HG02938 (cell line): Measurements from ENCODE around the gene GPHN.

Source experiments
- ATAC-seq: cut with Tn5 transposase; IDR thresholded peaks from one replicate; pipeline ENCODE4 v1.9.1; 2021; ENCODE audit warnings: mild to moderate bottlenecking, moderate library complexity; ENCODE audit not compliant: unreplicated experiment

GPHN gene

GRCh38 chr14:67133595-67134441 lies 625.9 kb downstream of the GPHN start:
- no peak for ATAC-seq

- no peak for ATAC-seq
These were observed 629.9 kb downstream of the GPHN start for GRCh38 chr14:67137744-67138371.

- no peak for ATAC-seq
These were observed 632.6 kb downstream of the GPHN start for GRCh38 chr14:67140556-67140955.

GRCh38 chr14:67141146-67141900 lies 633.4 kb downstream of the GPHN start:
- no peak for ATAC-seq

- no peak for ATAC-seq
These were observed 643.2 kb downstream of the GPHN start for GRCh38 chr14:67151082-67151666.

- ATAC-seq, result no peak
These were observed 650.6 kb downstream of the GPHN start for GRCh38 chr14:67158566-67158965.

GRCh38 chr14:67162385-67162784 lies 654.4 kb downstream of the GPHN start:
- no peak for ATAC-seq

- no peak for ATAC-seq
These were observed 658.5 kb downstream of the GPHN start for GRCh38 chr14:67166450-67166853.

GRCh38 chr14:67167420-67168109 lies 659.6 kb downstream of the GPHN start:
- ATAC-seq, result no peak

GRCh38 chr14:67168110-67168441 lies 660.1 kb downstream of the GPHN start:
- ATAC-seq, result no peak

GRCh38 chr14:67170660-67171059 lies 662.7 kb downstream of the GPHN start:
- no peak for ATAC-seq

GRCh38 chr14:67172056-67172455 lies 664.1 kb downstream of the GPHN start:
- ATAC-seq, result no peak

GRCh38 chr14:67172520-67172919 lies 664.6 kb downstream of the GPHN start:
- no peak for ATAC-seq

- no peak for ATAC-seq
These were observed 665.8 kb downstream of the GPHN start for GRCh38 chr14:67173719-67174118.

- ATAC-seq, result no peak
These were observed 678.3 kb downstream of the GPHN start for GRCh38 chr14:67186172-67186768.

GRCh38 chr14:67186789-67187584 lies 679.0 kb downstream of the GPHN start:
- no peak for ATAC-seq

GRCh38 chr14:67187826-67188225 lies 679.9 kb downstream of the GPHN start:
- ATAC-seq, result no peak

- no peak for ATAC-seq
These were observed 680.4 kb downstream of the GPHN start for GRCh38 chr14:67188326-67188725.

GRCh38 chr14:67191768-67192290 lies 683.9 kb downstream of the GPHN start:
- no peak for ATAC-seq
